Stimulated activated CD8-positive, alpha-beta memory T cell treated with anti-CD3 and anti-CD28 coated beads, Interleukin-7, amount 100 ng/mL, for 48 hours (primary cell): ENCODE results near the gene CROT.

Experiments
- DNase-seq, 2 donors: peaks; one replicate each; pipeline ENCODE4 v3.0.0-alpha.2; 2020; ENCODE audit warnings: low read depth in 1 of 2; ENCODE audit errors: extremely low read depth in 1 of 2

The CROT gene

GRCh38 chr7:87341441-87341840 lies 4.0 kb upstream of the CROT start:
- DNase-seq: no peak

GRCh38 chr7:87342231-87342630 lies 3.2 kb upstream of the CROT start:
- no peak for DNase-seq

GRCh38 chr7:87344446-87344845 lies 1.0 kb upstream of the CROT start:
- DNase-seq: no peak

- DNase-seq: no peak
These were observed 503 bp downstream of the CROT start for GRCh38 chr7:87345962-87346371.

- DNase-seq: no peak
These were observed 1.7 kb downstream of the CROT start for GRCh38 chr7:87347207-87347606.

GRCh38 chr7:87347664-87348063 lies 2.2 kb downstream of the CROT start:
- DNase-seq: no peak

- no peak for DNase-seq
These were observed 9.3 kb downstream of the CROT start for GRCh38 chr7:87354749-87355148.

- no peak for DNase-seq
These were observed 11.0 kb downstream of the CROT start for GRCh38 chr7:87356448-87356847.

GRCh38 chr7:87359366-87359765 lies 13.9 kb downstream of the CROT start:
- DNase-seq: no peak

- DNase-seq: no peak
These were observed 15.9 kb downstream of the CROT start for GRCh38 chr7:87361320-87361719.

- no peak for DNase-seq
These were observed 17.9 kb downstream of the CROT start for GRCh38 chr7:87363342-87363741.

GRCh38 chr7:87364246-87364645 lies 18.8 kb downstream of the CROT start:
- DNase-seq: no peak

- DNase-seq: no peak
These were observed 23.8 kb downstream of the CROT start for GRCh38 chr7:87369216-87369615.

- no peak for DNase-seq
These were observed 25.3 kb downstream of the CROT start for GRCh38 chr7:87370660-87371180.

- no peak for DNase-seq
These were observed 30.4 kb downstream of the CROT start for GRCh38 chr7:87375662-87376435.

GRCh38 chr7:87380905-87381304 lies 35.4 kb downstream of the CROT start:
- DNase-seq: no peak

GRCh38 chr7:87391020-87391701 lies 45.7 kb downstream of the CROT start:
- DNase-seq: no peak

- DNase-seq: no peak
These were observed 50.1 kb downstream of the CROT start for GRCh38 chr7:87395442-87396020.

GRCh38 chr7:87398446-87398845 lies 53.0 kb downstream of the CROT start:
- no peak for DNase-seq

GRCh38 chr7:87404674-87405073 lies 59.2 kb downstream of the CROT start:
- DNase-seq: no peak

- DNase-seq: no peak
These were observed 65.7 kb downstream of the CROT start for GRCh38 chr7:87411186-87411585.

- no peak for DNase-seq
These were observed 67.6 kb downstream of the CROT start for GRCh38 chr7:87413029-87413428.
